Measurements from ENCODE around the gene HEATR1. TPM values are rescaled to one million over a fixed set of nuclear protein-coding genes. Genes with fewer than 3 reads are reported as not detected.

Gene HEATR1
- total RNA-seq, 4 donors from 2014 or later: 11.5 to 58.8 (median 27.1) TPM

- H3K4me1 ChIP-seq: no peaks in the 10 kb centered on the region
- H3K27me3 ChIP-seq: no peaks in the 10 kb centered on the region
- no peak for TF ChIP-seq POLR2A (IDR thresholded peaks at IDR 0.05)
- no peak for TF ChIP-seq CTCF (IDR thresholded peaks at IDR 0.05)
- H3K27ac ChIP-seq: no peak overlapping the region
- no peaks in the 10 kb centered on the region for H3K9me3 ChIP-seq
- no peak overlapping the region for H3K4me3 ChIP-seq
- intact Hi-C loops (cut with DNase I; ENCODE audit: low total_unique reads): no loop called here
- DNase-seq: no peak
- no peaks in the 10 kb centered on the region for H3K36me3 ChIP-seq
Observed at GRCh38 chr1:236515443-236515958, 88.8 kb downstream of the HEATR1 start.

- no peak for DNase-seq
- Histone ChIP-seq H3K27ac (no peak overlapping the region), H3K9me3 (no peaks in the 10 kb centered on the region), H3K4me1 (no peaks in the 10 kb centered on the region), H3K27me3 (no peaks in the 10 kb centered on the region), H3K36me3 (no peaks in the 10 kb centered on the region), H3K4me3 (no peak overlapping the region)
- intact Hi-C loops (cut with DNase I; ENCODE audit: low total_unique reads): no loop called here
- no peak for TF ChIP-seq POLR2A (IDR thresholded peaks at IDR 0.05)
- TF ChIP-seq CTCF (IDR thresholded peaks at IDR 0.05): no peak
Observed at GRCh38 chr1:236514703-236515442, 89.4 kb downstream of the HEATR1 start.

GRCh38 chr1:236511735-236512418 lies 92.4 kb downstream of the HEATR1 start:
- TF ChIP-seq POLR2A (IDR thresholded peaks at IDR 0.05) (no peak), CTCF (IDR thresholded peaks at IDR 0.05) (no peak)
- Histone ChIP-seq H3K9me3 (no peaks in the 10 kb centered on the region), H3K27ac (no peak overlapping the region), H3K27me3 (no peaks in the 10 kb centered on the region), H3K36me3 (no peaks in the 10 kb centered on the region), H3K4me1 (no peaks in the 10 kb centered on the region), H3K4me3 (no peak overlapping the region)
- intact Hi-C loops (cut with DNase I; ENCODE audit: low total_unique reads): no loop called here
- no peak for DNase-seq

- TF ChIP-seq CTCF (IDR thresholded peaks at IDR 0.05) (no peak), POLR2A (IDR thresholded peaks at IDR 0.05) (no peak)
- Histone ChIP-seq H3K36me3 (no peaks in the 10 kb centered on the region), H3K4me1 (no peaks in the 10 kb centered on the region), H3K9me3 (no peaks in the 10 kb centered on the region), H3K27ac (no peak overlapping the region), H3K4me3 (no peak overlapping the region), H3K27me3 (no peaks in the 10 kb centered on the region)
- no peak for DNase-seq
- intact Hi-C loops (cut with DNase I; ENCODE audit: low total_unique reads): no loop called here
Observed at GRCh38 chr1:236509647-236510401, 94.5 kb downstream of the HEATR1 start.

All from uterus (tissue), 4 donors.